Smooth muscle cell of bladder (primary cell): ENCODE results near the gene TYRP1. TPM values are rescaled to one million over a fixed set of nuclear protein-coding genes. Genes with fewer than 3 reads are reported as not detected.

Source experiments
- total RNA-seq: library from RNA; depleted of rRNA; stranded (reverse); fragments of >200 nt; gene quantifications from 2 replicates; pipeline ENCODE4 v1.2.3, GENCODE V29; 2014

TYRP1 gene, protein sequence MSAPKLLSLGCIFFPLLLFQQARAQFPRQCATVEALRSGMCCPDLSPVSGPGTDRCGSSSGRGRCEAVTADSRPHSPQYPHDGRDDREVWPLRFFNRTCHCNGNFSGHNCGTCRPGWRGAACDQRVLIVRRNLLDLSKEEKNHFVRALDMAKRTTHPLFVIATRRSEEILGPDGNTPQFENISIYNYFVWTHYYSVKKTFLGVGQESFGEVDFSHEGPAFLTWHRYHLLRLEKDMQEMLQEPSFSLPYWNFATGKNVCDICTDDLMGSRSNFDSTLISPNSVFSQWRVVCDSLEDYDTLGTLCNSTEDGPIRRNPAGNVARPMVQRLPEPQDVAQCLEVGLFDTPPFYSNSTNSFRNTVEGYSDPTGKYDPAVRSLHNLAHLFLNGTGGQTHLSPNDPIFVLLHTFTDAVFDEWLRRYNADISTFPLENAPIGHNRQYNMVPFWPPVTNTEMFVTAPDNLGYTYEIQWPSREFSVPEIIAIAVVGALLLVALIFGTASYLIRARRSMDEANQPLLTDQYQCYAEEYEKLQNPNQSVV
- total RNA-seq = 1.7 and 2.1 TPM in 2 replicates

DNA sequence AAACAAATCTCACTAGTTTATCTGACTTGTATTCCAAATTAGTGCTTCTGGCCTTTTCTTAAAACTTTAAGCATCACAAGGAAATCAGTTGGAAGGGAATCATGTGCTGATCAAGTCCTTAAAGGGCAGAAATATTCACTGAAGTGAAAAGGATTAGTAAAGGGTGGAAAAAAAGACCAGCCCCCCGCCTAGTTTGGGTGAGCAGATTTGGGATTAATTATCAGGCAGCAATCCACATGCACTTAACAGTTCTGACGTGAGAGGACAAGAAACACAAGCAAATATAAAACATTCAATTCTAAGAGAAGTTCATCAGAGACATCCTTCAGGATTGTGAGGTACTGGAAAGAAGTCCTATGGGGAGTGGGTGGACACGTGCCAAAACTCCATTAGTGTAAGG is at the start of gene TYRP1:
Gene TYRP1, plus strand, starts transcription at position 245 of the 400 bp plus-strand sequence. CDS start 612 bp downstream, outside the sequence.

Other genes starting within 250 kb of the TYRP1 start
- gene LURAP1L, start 81.6 kb downstream of the TYRP1 start, total RNA-seq = 71.4 and 73.5 TPM in 2 replicates